Measurements from ENCODE around the gene OR51B4.
"Not testable (repeated sequence)": the region's sequence is repeated elsewhere in the genome, so short reads cannot be mapped to it uniquely, and the experiment has no call there.

OR51B4 gene

GRCh38 chr11:5269715-5270147 is 32.0 kb downstream of the OR51B4 start, which contains the start of gene HBE1:
TSS of gene HBE1 (minus strand) at chr11:5269945. CDS start at chr11:5269890, 55 bp downstream.
- no peak for DNase-seq

GRCh38 chr11:5267033-5267563 is 34.6 kb downstream of the OR51B4 start:
- DNase-seq = no peak

- no peak for DNase-seq
Measured at GRCh38 chr11:5266609-5267008, 35.1 kb downstream of the OR51B4 start.

DNA sequence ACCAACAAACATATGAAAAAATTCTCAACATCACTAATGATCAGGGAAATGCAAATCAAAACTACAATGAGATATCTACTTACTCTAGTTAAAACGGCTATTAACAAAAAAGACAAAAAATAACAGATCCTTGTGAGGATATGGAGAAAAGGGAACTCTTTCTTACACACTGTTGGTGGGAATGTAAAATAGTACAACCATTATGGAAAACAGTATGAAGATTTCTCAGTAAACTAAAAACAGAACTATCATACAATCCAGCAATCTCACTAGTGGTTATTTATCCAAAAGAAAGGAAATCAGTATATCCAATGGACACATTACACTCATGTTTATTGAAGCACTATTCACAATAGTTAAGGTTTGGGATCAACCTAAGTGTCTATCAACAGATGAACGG is 35.9 kb downstream of the OR51B4 start:
- DNase-seq = no peak

DNA sequence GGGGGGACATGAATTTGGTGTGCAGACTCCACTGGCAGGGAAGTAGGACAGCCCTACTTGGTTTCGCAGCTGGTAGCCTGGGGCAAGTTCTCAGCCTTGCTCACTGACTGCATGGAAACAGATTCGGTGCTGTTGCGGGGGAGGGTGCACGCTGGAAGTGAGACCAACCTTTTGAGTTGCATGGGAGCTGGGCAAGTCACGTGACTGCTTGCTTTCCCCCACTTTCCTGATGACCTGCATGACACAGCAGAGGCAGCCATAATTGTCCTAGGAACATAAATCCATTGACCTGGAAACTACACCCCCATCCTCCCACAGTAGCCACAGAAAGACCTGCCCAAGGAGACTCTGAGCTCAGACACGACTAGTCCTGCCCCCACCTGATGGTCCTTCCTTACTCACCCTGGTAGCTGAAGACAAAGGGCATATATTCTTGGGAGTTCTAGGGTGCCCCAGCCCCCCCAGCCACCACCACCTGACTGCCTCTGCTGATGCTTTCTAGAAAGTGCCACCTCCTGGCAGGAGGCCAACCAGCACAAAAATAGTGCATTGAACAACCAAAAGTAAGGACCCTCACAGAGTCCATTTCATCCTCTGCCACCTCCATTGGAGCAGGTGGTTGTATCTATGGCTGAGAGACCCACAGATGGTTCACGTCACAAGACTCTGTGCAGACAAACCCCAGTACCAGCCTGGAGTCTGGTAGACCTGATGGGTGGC is 43.0 kb downstream of the OR51B4 start:
- DNase-seq = no peak

- DNase-seq = no peak
Measured at GRCh38 chr11:5257296-5257695, 44.5 kb downstream of the OR51B4 start.

DNA sequence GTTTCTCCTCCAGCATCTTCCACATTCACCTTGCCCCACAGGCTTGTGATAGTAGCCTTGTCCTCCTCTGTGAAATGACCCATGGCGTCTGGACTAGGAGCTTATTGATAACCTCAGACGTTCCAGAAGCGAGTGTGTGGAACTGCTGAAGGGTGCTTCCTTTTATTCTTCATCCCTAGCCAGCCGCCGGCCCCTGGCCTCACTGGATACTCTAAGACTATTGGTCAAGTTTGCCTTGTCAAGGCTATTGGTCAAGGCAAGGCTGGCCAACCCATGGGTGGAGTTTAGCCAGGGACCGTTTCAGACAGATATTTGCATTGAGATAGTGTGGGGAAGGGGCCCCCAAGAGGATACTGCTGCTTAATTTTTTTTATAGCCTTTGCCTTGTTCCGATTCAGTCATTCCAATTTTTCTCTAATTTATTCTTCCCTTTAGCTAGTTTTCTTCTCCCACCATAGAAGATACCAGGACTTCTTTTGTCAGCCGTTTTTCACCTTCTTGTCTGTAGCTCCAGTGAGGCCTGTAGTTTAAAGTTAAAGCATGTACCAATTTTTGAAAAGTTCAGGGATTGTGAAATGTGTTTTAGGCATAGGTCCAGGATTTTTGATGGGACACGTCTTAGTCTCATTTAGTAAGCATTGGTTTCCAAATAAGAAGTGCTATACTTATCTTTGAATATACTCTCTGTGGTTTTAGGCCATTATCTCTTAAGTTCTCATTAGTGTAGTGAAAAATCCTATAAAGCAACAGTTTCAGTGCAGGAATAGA is 46.9 kb downstream of the OR51B4 start, which contains the start of gene HBG2:
TSS of gene HBG2 (minus strand) at position 136 of the 768 bp plus-strand sequence. CDS start at position 83, 53 bp downstream.
- not testable (repeated sequence) for DNase-seq

DNA sequence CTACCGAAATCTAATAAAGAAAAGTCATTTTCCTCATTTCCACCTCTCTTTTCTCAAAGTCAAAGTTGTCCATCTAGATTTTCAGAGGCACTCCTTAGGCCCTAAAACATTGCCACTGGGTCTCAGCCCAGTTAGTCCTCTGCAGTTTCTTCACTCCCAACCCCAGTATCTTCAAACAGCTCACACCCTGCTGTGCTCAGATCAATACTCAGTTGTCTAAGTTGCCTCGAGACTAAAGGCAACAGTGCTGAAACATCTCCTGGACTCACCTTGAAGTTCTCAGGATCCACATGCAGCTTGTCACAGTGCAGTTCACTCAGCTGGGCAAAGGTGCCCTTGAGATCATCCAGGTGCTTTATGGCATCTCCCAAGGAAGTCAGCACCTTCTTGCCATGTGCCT is 47.7 kb downstream of the OR51B4 start:
- not testable (repeated sequence) for DNase-seq

DNA sequence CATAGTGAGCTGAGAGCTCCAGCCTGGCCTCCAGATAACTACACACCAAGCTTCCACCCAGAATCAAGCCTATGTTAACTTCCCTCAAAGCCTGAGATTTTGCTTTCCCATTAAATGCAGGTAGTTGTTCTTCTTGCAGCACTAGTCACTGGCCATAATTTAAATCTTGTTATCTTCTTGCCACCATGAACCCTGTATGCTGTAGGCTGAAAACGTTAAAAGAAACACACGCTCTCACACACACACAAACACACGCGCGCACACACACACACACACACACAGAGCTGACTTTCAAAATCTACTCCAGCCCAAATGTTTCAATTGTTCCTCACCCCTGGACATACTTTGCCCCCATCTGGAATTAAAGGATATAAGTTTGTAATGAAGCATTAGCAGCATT is 48.3 kb downstream of the OR51B4 start:
- DNase-seq = not testable (repeated sequence)

DNA sequence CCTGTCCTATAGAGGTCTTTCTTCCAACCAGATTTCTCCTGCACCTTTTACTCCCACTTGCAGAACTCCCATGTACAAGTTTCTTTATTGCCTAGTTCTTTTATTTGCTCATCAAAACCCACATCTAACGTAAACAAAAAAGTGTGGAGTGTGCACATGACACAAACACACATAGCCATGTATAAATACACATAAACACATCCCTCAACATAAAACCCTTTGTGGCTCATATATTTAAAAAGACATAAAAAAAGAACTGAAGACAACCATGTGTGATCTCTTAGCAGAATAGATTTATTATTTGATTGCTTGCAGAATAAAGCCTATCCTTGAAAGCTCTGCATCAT is 48.9 kb downstream of the OR51B4 start:
- no peak for DNase-seq

DNA sequence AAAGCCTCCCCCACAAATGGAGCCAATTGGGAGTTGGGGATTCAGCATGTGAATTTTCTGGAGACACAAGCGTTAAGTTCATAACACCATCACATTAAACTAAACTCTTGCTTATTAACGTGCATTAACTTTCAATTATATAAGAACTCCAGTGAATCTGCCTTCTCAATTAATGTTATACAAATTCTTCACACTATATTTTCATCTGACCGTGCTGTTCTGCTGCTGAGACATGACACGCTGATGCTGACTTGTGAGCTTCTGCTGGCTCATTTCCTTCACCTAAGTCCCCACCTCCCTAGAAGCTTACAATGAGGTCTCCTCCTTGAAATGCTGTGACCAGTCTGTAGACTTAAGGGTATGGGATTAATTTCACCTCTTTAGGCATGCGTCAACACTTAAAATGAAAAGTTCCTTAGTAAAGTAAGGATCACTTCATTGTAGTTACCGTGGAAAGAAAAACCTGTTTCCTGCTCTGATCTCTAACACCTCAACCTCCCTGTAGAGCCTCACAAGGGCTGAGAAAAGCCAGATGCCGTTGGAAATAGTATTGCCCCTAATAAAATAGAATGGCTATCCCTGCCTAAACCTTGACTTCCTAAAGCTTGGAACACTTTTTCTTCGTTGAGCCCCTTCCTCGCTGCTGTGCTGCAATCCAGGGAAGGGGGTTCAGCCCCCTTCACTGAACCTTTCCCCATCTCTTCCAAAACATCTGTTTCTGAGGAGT is 49.4 kb downstream of the OR51B4 start:
- no peak for DNase-seq

GRCh38 chr11:5251746-5252145 is 50.0 kb downstream of the OR51B4 start:
- no peak for DNase-seq

All from stimulated activated CD4-positive, alpha-beta T cell treated with anti-CD3 and anti-CD28 coated beads, Interleukin-15, amount 100 ng/mL, for 24 hours (primary cell).